HepG2 (cell line): Measurements from ENCODE around the gene PRKAR2A. TPM values are rescaled to one million over a fixed set of nuclear protein-coding genes. Genes with fewer than 3 reads are reported as not detected.

Experiments
- AKAP8 ChIP-seq: sonication (generic); formaldehyde crosslinking; IDR thresholded peaks from 2 replicates; pipeline ENCODE4 v1.5.1; 2020; ENCODE audit warnings: mild to moderate bottlenecking, missing genetic modification reagents
- BCL6 ChIP-seq: IDR thresholded peaks from 2 replicates; pipeline ENCODE4 v1.6.1; 2016; ENCODE audit warnings: missing genetic modification reagents, missing compliant biosample characterization
- EED ChIP-seq: sonication (generic); formaldehyde crosslinking; IDR thresholded peaks from 2 replicates; pipeline ENCODE4 v1.5.0; 2020; ENCODE audit warnings: mild to moderate bottlenecking, missing genetic modification reagents
- FOSL2 ChIP-seq: sonication (generic); formaldehyde crosslinking; IDR thresholded peaks from 2 replicates; pipeline ENCODE4 v1.4.0; 2020; ENCODE audit warnings: missing genetic modification reagents
- HNRNPL ChIP-seq: fragments of 200-400 bp; formaldehyde crosslinking; IDR thresholded peaks from 2 replicates; pipeline ENCODE4 v1.6.1; 2017; ENCODE audit warnings: mild to moderate bottlenecking, low read depth, low read length
- HOXA9 ChIP-seq: sonication (generic); formaldehyde crosslinking; IDR thresholded peaks from 2 replicates; pipeline ENCODE4 v1.8.1; 2022; ENCODE audit warnings: missing genetic modification reagents, mild to moderate bottlenecking, moderate library complexity, borderline replicate concordance
- NR2F2 ChIP-seq: IDR thresholded peaks from 2 replicates; pipeline ENCODE4 v1.6.1; 2012; ENCODE audit warnings: low read depth, inconsistent platforms, borderline replicate concordance
- NR3C1 ChIP-seq: sonication (generic); formaldehyde crosslinking; IDR thresholded peaks from 2 replicates; pipeline ENCODE4 v1.4.0; 2020; ENCODE audit warnings: missing genetic modification reagents
- TCF7 ChIP-seq: sonication (generic); IDR thresholded peaks from 2 replicates; pipeline ENCODE4 v1.6.1; 2016; ENCODE audit warnings: antibody characterized with exemption, low read depth
- ZFP37 ChIP-seq: sonication (generic); formaldehyde crosslinking; IDR thresholded peaks from 2 replicates; pipeline ENCODE4 v1.4.0; 2020; ENCODE audit warnings: missing genetic modification reagents, borderline replicate concordance
- ZIK1 ChIP-seq: sonication (generic); formaldehyde crosslinking; IDR thresholded peaks from 2 replicates; pipeline ENCODE4 v1.5.0; 2020; ENCODE audit warnings: mild to moderate bottlenecking, low read depth, missing genetic modification reagents, borderline replicate concordance
- ZNF335 ChIP-seq: sonication (generic); formaldehyde crosslinking; IDR thresholded peaks from 2 replicates; pipeline ENCODE4 v1.4.0; 2020; ENCODE audit warnings: missing genetic modification reagents
- ZNF33B ChIP-seq: sonication (generic); formaldehyde crosslinking; IDR thresholded peaks from 2 replicates; pipeline ENCODE4 v1.5.1; 2020; ENCODE audit warnings: mild to moderate bottlenecking, missing genetic modification reagents
- ZNF557 ChIP-seq: sonication (generic); formaldehyde crosslinking; IDR thresholded peaks from 2 replicates; pipeline ENCODE4 v1.4.0; 2020; ENCODE audit warnings: missing genetic modification reagents
- polyA plus RNA-seq, 8 experiments: library from polyadenylated mRNA; depleted of rRNA in 3 of 8; stranded (reverse) in 7 of 8; unstranded in 1 of 8; fragments of >200 nt; fragmentation: Illumina TruSeq in 4 of 8; extraction: Trizol in 4 of 8; gene quantifications; 2 replicates each; pipeline versions ENCODE4 v1.2.1 to v1.2.3, GENCODE V29; 2011 to 2016; ENCODE audit warnings: low read depth in 4 of 8, missing spikeins in 1 of 8, mixed read lengths in 1 of 8; ENCODE audit not compliant: insufficient read depth in 1 of 8
- total RNA-seq, 5 experiments: library from RNA; depleted of rRNA; stranded (reverse); fragments of >200 nt; fragmentation: Illumina TruSeq; extraction: Trizol; gene quantifications; 2 replicates each; pipeline ENCODE4 v1.2.3, GENCODE V29; 2016; ENCODE audit warnings: low read depth in 1 of 5
- TF ChIP-seq, protein P1 (sequence below): sonication (generic); formaldehyde crosslinking; IDR thresholded peaks from 2 replicates; pipeline ENCODE4 v1.4.0; 2020; ENCODE audit warnings: missing genetic modification reagents
- TF ChIP-seq, protein P2 (sequence below): IDR thresholded peaks from 2 replicates; pipeline ENCODE4 v1.6.1; 2016; ENCODE audit warnings: missing compliant biosample characterization, missing genetic modification reagents, borderline replicate concordance
- TF ChIP-seq, protein P3 (sequence below): sonication (generic); formaldehyde crosslinking; IDR thresholded peaks from 2 replicates; pipeline ENCODE4 v1.8.0; 2022; ENCODE audit warnings: missing genetic modification reagents, mild to moderate bottlenecking, inconsistent platforms, borderline replicate concordance
- TF ChIP-seq, protein P4 (sequence below): sonication (generic); formaldehyde crosslinking; IDR thresholded peaks from 2 replicates; pipeline ENCODE4 v1.4.0; 2020; ENCODE audit warnings: missing genetic modification reagents, mild to moderate bottlenecking, borderline replicate concordance
- TF ChIP-seq, protein P5 (sequence below): sonication (generic); formaldehyde crosslinking; conservative IDR thresholded peaks from 2 replicates; pipeline ENCODE4 v1.4.0; 2020; ENCODE audit warnings: missing genetic modification reagents

The PRKAR2A gene
- total and polyA plus RNA-seq, 2 of the 13 experiments (the other 11 are each of a cell fraction or from before 2014, with no cell fraction given), result 11.8 to 29.2 TPM

DNA sequence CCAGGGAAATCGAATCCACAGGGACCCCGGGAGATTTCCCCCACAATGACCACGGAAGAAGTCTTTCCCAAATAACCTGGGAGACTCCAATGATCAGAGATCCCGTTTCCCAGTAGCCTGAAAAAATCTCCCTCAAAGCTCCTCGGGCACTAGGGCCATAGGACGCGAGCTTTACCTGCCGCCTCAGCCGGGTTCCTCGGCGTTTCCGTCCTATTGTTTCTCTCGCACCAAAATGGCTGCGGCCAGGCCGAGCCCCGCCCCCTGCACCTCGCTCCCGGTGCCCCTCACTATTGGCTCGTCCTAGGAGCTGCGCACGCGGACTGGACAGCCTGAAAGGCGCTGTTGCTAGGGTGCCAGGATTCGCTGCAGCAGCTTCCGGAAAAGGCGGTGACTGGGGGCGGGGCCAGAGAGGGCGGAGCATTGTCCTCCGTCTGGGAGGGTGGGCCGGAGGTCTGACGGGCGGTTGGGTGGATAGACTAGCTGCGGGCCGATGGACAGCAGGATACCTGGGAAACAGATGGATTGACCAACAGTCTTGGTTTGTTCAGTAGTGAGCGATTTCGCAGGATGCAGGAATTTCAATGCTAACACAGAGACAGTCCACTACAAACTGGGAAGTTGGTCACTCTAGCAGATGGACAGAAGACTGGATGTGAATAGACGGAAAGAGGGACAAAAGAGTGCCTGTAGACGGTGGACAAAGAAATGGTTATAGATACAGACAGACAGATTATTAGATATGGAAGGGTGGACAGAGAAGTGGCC, 130.5 kb downstream of the PRKAR2A start, which contains the start of gene IP6K2 (continued):
- TF ChIP-seq BCL6, result no peak
- TF ChIP-seq ZNF557, result no peak
- TF ChIP-seq HNRNPL, result no peak
- peak; percentile 25; the same call in 1 of the 2 replicates for TF ChIP-seq FOSL2 (CRISPR knock-in tag)
- TF ChIP-seq, protein P1, sequence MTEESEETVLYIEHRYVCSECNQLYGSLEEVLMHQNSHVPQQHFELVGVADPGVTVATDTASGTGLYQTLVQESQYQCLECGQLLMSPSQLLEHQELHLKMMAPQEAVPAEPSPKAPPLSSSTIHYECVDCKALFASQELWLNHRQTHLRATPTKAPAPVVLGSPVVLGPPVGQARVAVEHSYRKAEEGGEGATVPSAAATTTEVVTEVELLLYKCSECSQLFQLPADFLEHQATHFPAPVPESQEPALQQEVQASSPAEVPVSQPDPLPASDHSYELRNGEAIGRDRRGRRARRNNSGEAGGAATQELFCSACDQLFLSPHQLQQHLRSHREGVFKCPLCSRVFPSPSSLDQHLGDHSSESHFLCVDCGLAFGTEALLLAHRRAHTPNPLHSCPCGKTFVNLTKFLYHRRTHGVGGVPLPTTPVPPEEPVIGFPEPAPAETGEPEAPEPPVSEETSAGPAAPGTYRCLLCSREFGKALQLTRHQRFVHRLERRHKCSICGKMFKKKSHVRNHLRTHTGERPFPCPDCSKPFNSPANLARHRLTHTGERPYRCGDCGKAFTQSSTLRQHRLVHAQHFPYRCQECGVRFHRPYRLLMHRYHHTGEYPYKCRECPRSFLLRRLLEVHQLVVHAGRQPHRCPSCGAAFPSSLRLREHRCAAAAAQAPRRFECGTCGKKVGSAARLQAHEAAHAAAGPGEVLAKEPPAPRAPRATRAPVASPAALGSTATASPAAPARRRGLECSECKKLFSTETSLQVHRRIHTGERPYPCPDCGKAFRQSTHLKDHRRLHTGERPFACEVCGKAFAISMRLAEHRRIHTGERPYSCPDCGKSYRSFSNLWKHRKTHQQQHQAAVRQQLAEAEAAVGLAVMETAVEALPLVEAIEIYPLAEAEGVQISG (CRISPR knock-in tag), result peak; percentile 98
- TF ChIP-seq EED (CRISPR knock-in tag), result no peak
- TF ChIP-seq, protein P2, sequence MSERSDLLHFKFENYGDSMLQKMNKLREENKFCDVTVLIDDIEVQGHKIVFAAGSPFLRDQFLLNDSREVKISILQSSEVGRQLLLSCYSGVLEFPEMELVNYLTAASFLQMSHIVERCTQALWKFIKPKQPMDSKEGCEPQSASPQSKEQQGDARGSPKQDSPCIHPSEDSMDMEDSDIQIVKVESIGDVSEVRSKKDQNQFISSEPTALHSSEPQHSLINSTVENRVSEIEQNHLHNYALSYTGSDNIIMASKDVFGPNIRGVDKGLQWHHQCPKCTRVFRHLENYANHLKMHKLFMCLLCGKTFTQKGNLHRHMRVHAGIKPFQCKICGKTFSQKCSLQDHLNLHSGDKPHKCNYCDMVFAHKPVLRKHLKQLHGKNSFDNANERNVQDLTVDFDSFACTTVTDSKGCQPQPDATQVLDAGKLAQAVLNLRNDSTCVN (CRISPR knock-in tag), result no peak
- TF ChIP-seq, protein P3, sequence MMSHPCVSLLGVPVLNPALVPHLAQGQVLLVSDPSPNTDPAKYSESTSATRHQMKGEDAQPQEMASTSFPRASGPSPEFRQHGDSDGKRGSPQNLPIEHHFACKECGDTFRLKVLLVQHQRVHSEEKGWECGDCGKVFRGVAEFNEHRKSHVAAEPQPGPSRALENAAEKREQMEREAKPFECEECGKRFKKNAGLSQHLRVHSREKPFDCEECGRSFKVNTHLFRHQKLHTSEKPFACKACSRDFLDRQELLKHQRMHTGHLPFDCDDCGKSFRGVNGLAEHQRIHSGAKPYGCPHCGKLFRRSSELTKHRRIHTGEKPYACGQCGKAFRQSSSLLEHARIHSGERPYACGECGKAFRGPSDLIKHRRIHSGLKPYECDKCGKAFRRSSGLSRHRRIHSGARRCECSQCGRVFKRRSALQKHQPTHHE (CRISPR knock-in tag), result no peak
- no peak for TF ChIP-seq ZIK1 (CRISPR knock-in tag)
- no peak for TF ChIP-seq TCF7
- TF ChIP-seq AKAP8 (CRISPR knock-in tag), result no peak
- TF ChIP-seq NR3C1 (CRISPR knock-in tag), result no peak
- TF ChIP-seq ZFP37 (CRISPR knock-in tag), result no peak
- TF ChIP-seq, protein P4, sequence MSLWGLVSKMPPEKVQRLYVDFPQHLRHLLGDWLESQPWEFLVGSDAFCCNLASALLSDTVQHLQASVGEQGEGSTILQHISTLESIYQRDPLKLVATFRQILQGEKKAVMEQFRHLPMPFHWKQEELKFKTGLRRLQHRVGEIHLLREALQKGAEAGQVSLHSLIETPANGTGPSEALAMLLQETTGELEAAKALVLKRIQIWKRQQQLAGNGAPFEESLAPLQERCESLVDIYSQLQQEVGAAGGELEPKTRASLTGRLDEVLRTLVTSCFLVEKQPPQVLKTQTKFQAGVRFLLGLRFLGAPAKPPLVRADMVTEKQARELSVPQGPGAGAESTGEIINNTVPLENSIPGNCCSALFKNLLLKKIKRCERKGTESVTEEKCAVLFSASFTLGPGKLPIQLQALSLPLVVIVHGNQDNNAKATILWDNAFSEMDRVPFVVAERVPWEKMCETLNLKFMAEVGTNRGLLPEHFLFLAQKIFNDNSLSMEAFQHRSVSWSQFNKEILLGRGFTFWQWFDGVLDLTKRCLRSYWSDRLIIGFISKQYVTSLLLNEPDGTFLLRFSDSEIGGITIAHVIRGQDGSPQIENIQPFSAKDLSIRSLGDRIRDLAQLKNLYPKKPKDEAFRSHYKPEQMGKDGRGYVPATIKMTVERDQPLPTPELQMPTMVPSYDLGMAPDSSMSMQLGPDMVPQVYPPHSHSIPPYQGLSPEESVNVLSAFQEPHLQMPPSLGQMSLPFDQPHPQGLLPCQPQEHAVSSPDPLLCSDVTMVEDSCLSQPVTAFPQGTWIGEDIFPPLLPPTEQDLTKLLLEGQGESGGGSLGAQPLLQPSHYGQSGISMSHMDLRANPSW, result no peak
- no peak for TF ChIP-seq NR2F2
- TF ChIP-seq, protein P5, sequence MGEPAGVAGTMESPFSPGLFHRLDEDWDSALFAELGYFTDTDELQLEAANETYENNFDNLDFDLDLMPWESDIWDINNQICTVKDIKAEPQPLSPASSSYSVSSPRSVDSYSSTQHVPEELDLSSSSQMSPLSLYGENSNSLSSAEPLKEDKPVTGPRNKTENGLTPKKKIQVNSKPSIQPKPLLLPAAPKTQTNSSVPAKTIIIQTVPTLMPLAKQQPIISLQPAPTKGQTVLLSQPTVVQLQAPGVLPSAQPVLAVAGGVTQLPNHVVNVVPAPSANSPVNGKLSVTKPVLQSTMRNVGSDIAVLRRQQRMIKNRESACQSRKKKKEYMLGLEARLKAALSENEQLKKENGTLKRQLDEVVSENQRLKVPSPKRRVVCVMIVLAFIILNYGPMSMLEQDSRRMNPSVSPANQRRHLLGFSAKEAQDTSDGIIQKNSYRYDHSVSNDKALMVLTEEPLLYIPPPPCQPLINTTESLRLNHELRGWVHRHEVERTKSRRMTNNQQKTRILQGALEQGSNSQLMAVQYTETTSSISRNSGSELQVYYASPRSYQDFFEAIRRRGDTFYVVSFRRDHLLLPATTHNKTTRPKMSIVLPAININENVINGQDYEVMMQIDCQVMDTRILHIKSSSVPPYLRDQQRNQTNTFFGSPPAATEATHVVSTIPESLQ, result no peak
- no peak for TF ChIP-seq HOXA9
- TF ChIP-seq ZNF335 (CRISPR knock-in tag), result no peak
- 0 out of 2 replicates have a peak, but pooled peaks have one; percentile 50 for TF ChIP-seq ZNF33B (CRISPR knock-in tag)
